ENCODE data around the gene ACAD10. TPM values are rescaled to one million over a fixed set of nuclear protein-coding genes. Genes with fewer than 3 reads are reported as not detected.

ACAD10 gene
- total RNA-seq (21.5 and 32.5 TPM in 2 replicates), polyA plus RNA-seq (20.7 and 24.2 TPM in 2 replicates)

GRCh38 chr12:111685811-111686573 lies at the start of gene ACAD10, which contains the start of gene BRAP:
Gene ACAD10 (plus strand): TSS chr12:111686053. CDS start chr12:111692710, 6,657 bp downstream.
Gene BRAP (minus strand): TSS chr12:111685956. CDS start chr12:111685792, 164 bp downstream.
- DNase-seq (ENCODE audit: low spot score): peak; percentile 96
- Histone ChIP-seq H3K9me3 (ENCODE audit: low read depth) (no peaks in the 10 kb centered on the region), H3K4me3 (peak within 1 kb of the TSS; percentile 78), H3K4me1 (ENCODE audit: insufficient read depth) (peaks cover 22% of the 10 kb centered on the region), H3K9me2 (replicated peaks; ENCODE audit: insufficient read depth) (no peaks in the 10 kb centered on the region), H4K20me1 (ENCODE audit: insufficient read depth, poor library complexity, severe bottlenecking) (peaks cover 7% of the 10 kb centered on the region), H3K4me2 (peak within 1 kb of the TSS; percentile 90), H3K27me3 (no peaks in the 10 kb centered on the region), H3K79me2 (peaks cover 43% of the 10 kb centered on the region), H3K27ac (peak within 1 kb of the TSS; percentile 81), H2AFZ (peak within 1 kb of the TSS; percentile 94), H3K36me3 (replicated peaks; ENCODE audit: insufficient read depth, low read depth) (no peaks in the 10 kb centered on the region)
- 2% methylated on average over 63 of the region's 63 CpGs for WGBS (ENCODE audit: low lambda C conversion rate, missing lambda C conversion rate)
- TF ChIP-seq EZH2 (IDR thresholded peaks at IDR 0.05; ENCODE audit: borderline replicate concordance): no peak
- TF ChIP-seq EZH2phosphoT487 (IDR thresholded peaks at IDR 0.05; ENCODE audit: low read depth, severe bottlenecking, unreplicated experiment): no peak
- TF ChIP-seq CTCF (IDR thresholded peaks at IDR 0.05; ENCODE audit: poor library complexity): peak; percentile 9

GRCh38 chr12:111636209-111636945 lies 49.5 kb upstream of the ACAD10 start:
- DNase-seq (ENCODE audit: low spot score): peak; percentile 78
- Histone ChIP-seq H3K36me3 (replicated peaks; ENCODE audit: insufficient read depth, low read depth) (no peaks in the 10 kb centered on the region), H3K79me2 (peaks cover 3% of the 10 kb centered on the region), H3K9me3 (ENCODE audit: low read depth) (no peaks in the 10 kb centered on the region), H3K4me3 (no peak overlapping the region), H4K20me1 (ENCODE audit: insufficient read depth, poor library complexity, severe bottlenecking) (no peaks in the 10 kb centered on the region), H3K4me1 (ENCODE audit: insufficient read depth) (peaks cover 23% of the 10 kb centered on the region), H3K27ac (peak overlapping the region; percentile 95), H2AFZ (peak overlapping the region; percentile 41), H3K4me2 (peak overlapping the region; percentile 63), H3K9me2 (replicated peaks; ENCODE audit: insufficient read depth) (no peaks in the 10 kb centered on the region), H3K27me3 (no peaks in the 10 kb centered on the region)
- TF ChIP-seq CTCF (IDR thresholded peaks at IDR 0.05; ENCODE audit: poor library complexity): no peak
- no peak for TF ChIP-seq EZH2 (IDR thresholded peaks at IDR 0.05; ENCODE audit: borderline replicate concordance)
- no peak for TF ChIP-seq EZH2phosphoT487 (IDR thresholded peaks at IDR 0.05; ENCODE audit: low read depth, severe bottlenecking, unreplicated experiment)
- WGBS (ENCODE audit: low lambda C conversion rate, missing lambda C conversion rate): 27% methylated on average over 19 of the region's 19 CpGs

- no peaks in the 10 kb centered on the region for H4K20me1 ChIP-seq (ENCODE audit: insufficient read depth, poor library complexity, severe bottlenecking)
- no peaks in the 10 kb centered on the region for H3K27me3 ChIP-seq
- H3K9me3 ChIP-seq (ENCODE audit: low read depth): no peaks in the 10 kb centered on the region
- 82% methylated on average over 6 of the region's 6 CpGs for WGBS (ENCODE audit: low lambda C conversion rate, missing lambda C conversion rate)
- TF ChIP-seq EZH2 (IDR thresholded peaks at IDR 0.05; ENCODE audit: borderline replicate concordance) (no peak), CTCF (IDR thresholded peaks at IDR 0.05; ENCODE audit: poor library complexity) (no peak), EZH2phosphoT487 (IDR thresholded peaks at IDR 0.05; ENCODE audit: low read depth, severe bottlenecking, unreplicated experiment) (no peak)
- peaks cover 3% of the 10 kb centered on the region for H3K79me2 ChIP-seq
- peak overlapping the region; percentile 95 for H3K27ac ChIP-seq
- H3K36me3 ChIP-seq (replicated peaks; ENCODE audit: insufficient read depth, low read depth): no peaks in the 10 kb centered on the region
- H3K4me1 ChIP-seq (ENCODE audit: insufficient read depth): peaks cover 39% of the 10 kb centered on the region
- H2AFZ ChIP-seq: no peak overlapping the region
- no peak overlapping the region for H3K4me3 ChIP-seq
- DNase-seq (ENCODE audit: low spot score): no peak
- H3K4me2 ChIP-seq: no peak overlapping the region
- no peaks in the 10 kb centered on the region for H3K9me2 ChIP-seq (replicated peaks; ENCODE audit: insufficient read depth)
Measured at GRCh38 chr12:111638556-111638955, 47.3 kb upstream of the ACAD10 start.

Measured in hepatocyte (in vitro differentiated cells).